K562 (cell line): Measurements from ENCODE around the gene KCNK16. TPM values are rescaled to one million over a fixed set of nuclear protein-coding genes. Genes with fewer than 3 reads are reported as not detected.

Experiments
- ATAC-seq: fragments of 200-7000 bp; cut with Tn5 transposase; 3 replicates; pipeline ENCODE4 v1.9.1; 2020; ENCODE audit warnings: moderate library complexity
- BruUV-seq: library from RNA; stranded (reverse); fragments of 400-500 nt; replicated peaks from 2 replicates; lab custom pipeline; 2021; lab: Mats Ljungman, UMichigan
- CTCF ChIA-PET: fragments of 300-600 bp; formaldehyde crosslinking; extraction: SDS; loops from one replicate; lab custom pipeline; 2021; ENCODE audit warnings: low intra/inter-chr PET ratio; lab: Yijun Ruan, JAX
- POLR2A ChIA-PET: fragments of 300-600, 350-650 bp; sonication (Branson Sonifier 250); formaldehyde crosslinking; extraction: SDS; loops from one replicate; lab custom pipeline; 2021; ENCODE audit warnings: antibody characterized with exemption, inconsistent platforms; lab: Yijun Ruan, JAX
- DNase-seq, 4 experiments: peaks; one replicate each; pipeline versions ENCODE4 v3.0.0 to v3.0.0-alpha.2; 2011 to 2018; ENCODE audit warnings: low spot score in 3 of 4, mixed read lengths in 3 of 4; ENCODE audit errors: extremely low read depth in 1 of 4
- FAIRE-seq: peaks from 2 replicates; lab custom pipeline; 2011; peaks lifted over from hg19 to GRCh38; lab: Jason Lieb, UNC
- H2AFZ ChIP-seq: 2 replicates; pipeline ENCODE4 v1.6.0; 2011; ENCODE audit warnings: low read depth, low read length, control low read depth, inconsistent platforms
- H3K27ac ChIP-seq: fragments of 200-600 bp; 3 replicates; pipeline ENCODE4 v1.8.0; 2011; ENCODE audit warnings: low read depth, mild to moderate bottlenecking, control low read depth, inconsistent platforms, low read length, moderate library complexity, mixed read lengths; ENCODE audit errors: extremely low read depth
- H3K27me3 ChIP-seq, 2 experiments: fragments of 300-600 bp in 1 of 2; 2 replicates in 1 of 2; 3 replicates in 1 of 2; pipeline versions ENCODE4 v1.6.0 to v1.8.0; 2011; ENCODE audit warnings: inconsistent platforms in 2 of 2, low read length in 2 of 2, mild to moderate bottlenecking in 1 of 2, mixed read lengths in 1 of 2, moderate library complexity in 1 of 2; ENCODE audit not compliant: control insufficient read depth in 2 of 2, insufficient read depth in 2 of 2
- H3K36me3 ChIP-seq: fragments of 300-600 bp; 3 replicates; pipeline ENCODE4 v1.8.0; 2011; ENCODE audit warnings: mild to moderate bottlenecking, low read length, inconsistent platforms; ENCODE audit not compliant: control insufficient read depth, insufficient read depth
- H3K4me1 ChIP-seq, 2 experiments: fragments of 200-600 bp in 1 of 2; replicated peaks in 1 of 2; 2 replicates in 1 of 2; 3 replicates in 1 of 2; pipeline versions ENCODE4 v1.5.1 to v1.8.0; 2011; ENCODE audit warnings: inconsistent platforms in 2 of 2, low read length in 2 of 2, mild to moderate bottlenecking in 1 of 2, mixed read lengths in 1 of 2, moderate library complexity in 1 of 2; ENCODE audit not compliant: control insufficient read depth in 2 of 2, insufficient read depth in 2 of 2
- H3K4me2 ChIP-seq: 2 replicates; pipeline ENCODE4 v1.6.1; 2011; ENCODE audit warnings: low read length, control low read depth, inconsistent platforms, mixed read lengths; ENCODE audit not compliant: insufficient read depth
- H3K4me3 ChIP-seq: fragments of 200-600 bp; sonication (generic), shearing (Covaris generic); 2 replicates; pipeline ENCODE4 v1.5.1; 2016; ENCODE audit warnings: control low read depth, inconsistent platforms
- H3K79me2 ChIP-seq: fragments of 200-600 bp; 3 replicates; pipeline ENCODE4 v1.8.0; 2011; ENCODE audit warnings: low read length, inconsistent platforms; ENCODE audit not compliant: control insufficient read depth, insufficient read depth
- H3K9ac ChIP-seq, 2 experiments: 2 replicates each; pipeline versions ENCODE4 v1.6.0 to v1.6.1; 2011; ENCODE audit warnings: low read depth in 2 of 2, low read length in 2 of 2, control low read depth in 1 of 2, inconsistent platforms in 1 of 2, mild to moderate bottlenecking in 1 of 2, mixed read lengths in 1 of 2; ENCODE audit not compliant: insufficient read depth in 1 of 2
- H3K9me1 ChIP-seq: one replicate; pipeline ENCODE4 v1.6.0; 2011; ENCODE audit warnings: inconsistent platforms, mild to moderate bottlenecking, low read length, moderate library complexity; ENCODE audit not compliant: control insufficient read depth, insufficient read depth
- H3K9me3 ChIP-seq: replicated peaks from 2 replicates; pipeline ENCODE4 v1.5.1; 2011; ENCODE audit warnings: low read depth, low read length, inconsistent platforms; ENCODE audit not compliant: control insufficient read depth, insufficient read depth
- H4K20me1 ChIP-seq: replicated peaks from 2 replicates; pipeline ENCODE4 v1.6.1; 2011; ENCODE audit warnings: low read length, inconsistent platforms, mixed read lengths; ENCODE audit not compliant: control insufficient read depth, insufficient read depth
- EP300 ChIP-seq: IDR thresholded peaks from 2 replicates; pipeline ENCODE4 v1.6.1; 2012; ENCODE audit warnings: low read length, improper control_type of control experiment
- ESRRA ChIP-seq: fragments of 450-650 bp; IDR thresholded peaks from 2 replicates; pipeline ENCODE4 v1.6.1; 2014; ENCODE audit warnings: low read depth, mild to moderate bottlenecking, moderate library complexity, borderline replicate concordance
- HINFP ChIP-seq: fragments of 450-650 bp; conservative IDR thresholded peaks from 2 replicates; pipeline ENCODE4 v1.6.1; 2016; ENCODE audit warnings: missing genetic modification characterization, low read depth, mild to moderate bottlenecking, control low read depth, missing compliant biosample characterization
- JUN ChIP-seq, 2 experiments: sonication (generic) in 1 of 2; formaldehyde crosslinking in 1 of 2; IDR thresholded peaks; 2 replicates each; pipeline versions ENCODE4 v1.6.1 to v1.8.0; 2012 to 2022; ENCODE audit warnings: borderline replicate concordance in 2 of 2, mild to moderate bottlenecking in 2 of 2, improper control_type of control experiment in 1 of 2, low read depth in 1 of 2, low read length in 1 of 2, missing genetic modification reagents in 1 of 2
- POU5F1 ChIP-seq: fragments of 150-350 bp; IDR thresholded peaks from 2 replicates; pipeline ENCODE4 v1.6.1; 2014; ENCODE audit warnings: borderline replicate concordance, low read length, low read depth, mild to moderate bottlenecking; ENCODE audit not compliant: partially characterized antibody
- SMARCE1 ChIP-seq: fragments of 450-650 bp; IDR thresholded peaks from 2 replicates; pipeline ENCODE4 v1.7.1; 2016; ENCODE audit warnings: mild to moderate bottlenecking
- WHSC1 ChIP-seq: IDR thresholded peaks from one replicate; pipeline ENCODE4 v1.6.1; 2012; ENCODE audit warnings: low read length, control low read depth, inconsistent platforms
- ZNF444 ChIP-seq: fragments of 250-450 bp; sonication (Bioruptor Pico); IDR thresholded peaks from 2 replicates; pipeline ENCODE4 v1.4.0; 2020; ENCODE audit warnings: mild to moderate bottlenecking, moderate library complexity
- WGBS: fragments of 100-300 bp; shearing (Covaris generic); methylation state at CpG from one replicate; pipeline ENCODE4 v1.1.6; 2016; ENCODE audit warnings: low coverage, mixed read lengths; ENCODE audit not compliant: insufficient coverage; ENCODE audit errors: missing lambda C conversion rate; 5-methylcytosine and 5-hydroxymethylcytosine counted together
- in situ Hi-C: fragments of 300-500 bp; cut with MboI; formaldehyde crosslinking; loops from 4 replicates; pipeline ENCODE4 v1.15.0; 2018; ENCODE audit warnings: inconsistent platforms, mixed read lengths
- intact Hi-C: fragments of 100-400 bp; cut with micrococcal nuclease; formaldehyde crosslinking; loops from 2 replicates; pipeline ENCODE4 v1.14.2; 2022
- polyA plus RNA-seq, 8 experiments: library from polyadenylated mRNA; depleted of rRNA in 4 of 8; stranded (reverse) in 5 of 8; unstranded in 3 of 8; fragments of >200 nt; fragmentation: Nextera tagmentation in 2 of 8; fragmentation: Illumina TruSeq in 1 of 8; extraction: Ambion mirVana in 2 of 8; extraction: Trizol in 1 of 8; gene quantifications; 2 replicates each; pipeline versions ENCODE4 v1.2.1 to v1.2.3, GENCODE V29; 2011 to 2014; ENCODE audit warnings: inconsistent platforms in 1 of 8, missing spikeins in 1 of 8
- total RNA-seq, 7 experiments: library from RNA; depleted of rRNA in 6 of 7; stranded (reverse); fragments of >200 nt in 6 of 7; fragmentation: Illumina TruSeq in 2 of 7; extraction: Trizol in 2 of 7; gene quantifications; 2 replicates each; pipeline versions ENCODE4 v1.2.1 to v1.2.3, GENCODE V29; 2011 to 2021; ENCODE audit warnings: low replicate concordance in 1 of 7
- TF ChIP-seq, protein P1 (sequence below), 2 experiments: fragments of 450-650 bp; IDR thresholded peaks; 2 replicates each; pipeline ENCODE4 v1.6.1; 2016; ENCODE audit warnings: mild to moderate bottlenecking in 2 of 2, borderline replicate concordance in 1 of 2, low read depth in 1 of 2, moderate library complexity in 1 of 2

The KCNK16 gene
- total and polyA plus RNA-seq, 9 of the 15 experiments (the other 6 are each of a cell fraction or from before 2014, with no cell fraction given): not detected

DNA sequence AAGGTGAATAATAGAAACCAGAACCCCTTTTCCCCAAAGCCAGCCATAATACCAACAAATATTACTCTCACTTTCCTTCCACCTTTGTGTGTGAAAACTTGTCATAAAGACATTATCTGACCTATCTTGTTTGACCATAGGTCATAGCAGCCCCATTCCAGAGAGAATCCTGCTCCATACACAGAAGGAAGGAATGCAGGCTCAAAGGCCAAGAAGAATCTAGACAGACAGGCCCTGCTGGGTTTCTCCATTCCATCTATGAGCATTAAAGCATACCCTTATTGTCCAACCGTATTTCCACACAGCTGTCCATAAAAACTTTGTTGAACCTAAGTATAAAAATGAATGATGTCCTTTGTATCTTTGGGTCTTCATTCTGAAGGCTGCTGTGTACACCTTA, 52.5 kb downstream of the KCNK16 start:
- in situ Hi-C loops: no loop called here

More for the DNA sequence above, 52.5 kb downstream of the KCNK16 start:
- H3K9ac ChIP-seq: no peak overlapping the region
- H3K4me2 ChIP-seq: no peak overlapping the region
- FAIRE-seq (no peak), ATAC-seq (no peak), DNase-seq (no peak)
- no TSS peak for BruUV-seq
- WGBS: 0% methylated on average over 1 of the region's 1 CpG
- POLR2A ChIA-PET: no interaction called here
- H4K20me1 ChIP-seq: 0 out of 2 replicates have a peak, but pooled peaks cover 4% of the 10 kb centered on the region
- no peaks in the 10 kb centered on the region for H3K9me1 ChIP-seq
- CTCF ChIA-PET: interaction anchor here (0.6 kb wide), 1 partner anchor 215 kb away, joined by 3 read pairs; no protein-coding TSS in a partner anchor
- no peaks in the 10 kb centered on the region for H3K9me3 ChIP-seq
- no peaks in the 10 kb centered on the region for H3K36me3 ChIP-seq
- no peaks in the 10 kb centered on the region for H3K4me1 ChIP-seq
- no peak overlapping the region for H2AFZ ChIP-seq
- H3K27me3 ChIP-seq: peaks cover 48 to 51% of the 10 kb centered on the region in 2 experiments
- no peaks in the 10 kb centered on the region for H3K79me2 ChIP-seq
- no peak overlapping the region for H3K27ac ChIP-seq
- intact Hi-C loops: no loop called here
- no peak overlapping the region for H3K4me3 ChIP-seq
- TF ChIP-seq ZNF444 (CRISPR knock-in tag): no peak
- TF ChIP-seq EP300: no peak
- TF ChIP-seq SMARCE1: no peak
- TF ChIP-seq POU5F1: no peak
- no peak for TF ChIP-seq HINFP
- TF ChIP-seq ESRRA: no peak
- TF ChIP-seq JUN (IDR thresholded peaks at IDR 0.05; ENCODE audit: borderline replicate concordance, low read depth, low read length): no peak
- no peak for TF ChIP-seq JUN (CRISPR knock-in tag; IDR thresholded peaks at IDR 0.05; ENCODE audit: borderline replicate concordance)
- TF ChIP-seq WHSC1: no peak
- TF ChIP-seq, protein P1, sequence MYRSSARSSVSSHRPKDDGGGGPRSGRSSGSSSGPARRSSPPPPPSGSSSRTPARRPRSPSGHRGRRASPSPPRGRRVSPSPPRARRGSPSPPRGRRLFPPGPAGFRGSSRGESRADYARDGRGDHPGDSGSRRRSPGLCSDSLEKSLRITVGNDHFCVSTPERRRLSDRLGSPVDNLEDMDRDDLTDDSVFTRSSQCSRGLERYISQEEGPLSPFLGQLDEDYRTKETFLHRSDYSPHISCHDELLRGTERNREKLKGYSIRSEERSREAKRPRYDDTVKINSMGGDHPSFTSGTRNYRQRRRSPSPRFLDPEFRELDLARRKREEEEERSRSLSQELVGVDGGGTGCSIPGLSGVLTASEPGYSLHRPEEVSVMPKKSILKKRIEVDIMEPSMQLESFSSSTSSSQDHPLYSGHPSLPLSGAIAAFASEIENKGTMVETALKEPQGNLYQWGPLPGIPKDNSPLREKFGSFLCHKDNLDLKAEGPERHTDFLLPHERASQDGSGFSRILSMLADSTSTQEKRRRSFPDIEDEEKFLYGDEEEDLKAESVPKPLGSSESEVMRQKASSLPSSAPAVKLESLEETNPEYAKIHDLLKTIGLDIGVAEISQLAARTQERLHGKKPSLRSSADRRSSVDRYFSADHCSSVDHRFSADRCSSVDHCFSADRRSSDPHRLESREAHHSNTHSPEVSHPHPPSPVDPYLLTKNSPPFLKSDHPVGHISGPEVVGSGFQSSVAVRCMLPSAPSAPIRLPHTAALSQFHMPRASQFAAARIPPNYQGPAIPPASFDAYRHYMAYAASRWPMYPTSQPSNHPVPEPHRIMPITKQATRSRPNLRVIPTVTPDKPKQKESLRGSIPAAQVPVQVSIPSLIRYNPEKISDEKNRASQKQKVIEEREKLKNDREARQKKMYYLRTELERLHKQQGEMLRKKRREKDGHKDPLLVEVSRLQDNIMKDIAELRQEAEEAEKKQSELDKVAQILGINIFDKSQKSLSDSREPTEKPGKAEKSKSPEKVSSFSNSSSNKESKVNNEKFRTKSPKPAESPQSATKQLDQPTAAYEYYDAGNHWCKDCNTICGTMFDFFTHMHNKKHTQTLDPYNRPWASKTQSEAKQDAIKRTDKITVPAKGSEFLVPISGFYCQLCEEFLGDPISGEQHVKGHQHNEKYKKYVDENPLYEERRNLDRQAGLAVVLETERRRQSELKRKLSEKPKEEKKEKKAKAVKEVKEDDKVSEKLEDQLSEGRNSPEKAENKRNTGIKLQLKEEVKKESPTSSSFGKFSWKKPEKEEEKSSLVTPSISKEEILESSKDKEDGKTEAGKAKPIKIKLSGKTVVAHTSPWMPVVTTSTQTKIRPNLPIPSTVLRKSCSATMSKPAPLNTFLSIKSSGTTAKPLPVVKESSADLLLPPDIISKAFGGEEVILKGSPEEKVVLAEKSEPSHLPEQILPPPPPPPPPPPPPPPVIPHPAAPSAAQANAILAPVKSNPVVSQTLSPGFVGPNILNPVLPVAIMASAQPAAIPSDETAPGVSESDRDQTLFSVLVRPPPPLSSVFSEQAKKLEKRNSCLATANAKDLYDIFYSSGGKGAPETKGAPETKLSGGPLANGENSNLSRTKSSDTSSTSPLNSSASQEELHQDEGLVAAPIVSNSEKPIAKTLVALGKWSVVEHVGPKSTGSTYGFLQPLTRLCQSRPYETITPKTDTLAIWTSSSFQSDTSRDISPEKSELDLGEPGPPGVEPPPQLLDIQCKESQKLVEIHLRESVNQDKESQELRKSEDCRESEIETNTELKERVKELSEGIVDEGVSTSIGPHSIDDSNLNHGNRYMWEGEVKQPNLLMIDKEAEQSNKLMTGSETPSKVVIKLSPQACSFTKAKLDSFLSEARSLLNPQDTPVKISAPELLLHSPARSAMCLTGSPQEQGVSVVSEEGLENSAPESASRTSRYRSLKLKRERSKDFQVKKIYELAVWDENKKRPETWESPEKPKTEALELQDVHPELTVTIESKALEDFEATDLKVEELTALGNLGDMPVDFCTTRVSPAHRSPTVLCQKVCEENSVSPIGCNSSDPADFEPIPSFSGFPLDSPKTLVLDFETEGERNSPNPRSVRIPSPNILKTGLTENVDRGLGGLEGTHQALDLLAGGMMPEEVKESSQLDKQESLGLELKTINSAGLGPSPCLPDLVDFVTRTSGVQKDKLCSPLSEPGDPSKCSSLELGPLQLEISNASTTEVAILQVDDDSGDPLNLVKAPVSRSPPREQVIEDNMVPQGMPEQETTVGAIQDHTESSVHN (IDR thresholded peaks at IDR 0.05; ENCODE audit: borderline replicate concordance in 1 of 2, low read depth in 1 of 2): no peak
